ENCODE data around the gene RABGGTA. TPM values are rescaled to one million over a fixed set of nuclear protein-coding genes. Genes with fewer than 3 reads are reported as not detected.

Gene RABGGTA
- total RNA-seq, 6 experiments from 2014 or later: 11.5 to 28.3 (median 15.2) TPM

DNA sequence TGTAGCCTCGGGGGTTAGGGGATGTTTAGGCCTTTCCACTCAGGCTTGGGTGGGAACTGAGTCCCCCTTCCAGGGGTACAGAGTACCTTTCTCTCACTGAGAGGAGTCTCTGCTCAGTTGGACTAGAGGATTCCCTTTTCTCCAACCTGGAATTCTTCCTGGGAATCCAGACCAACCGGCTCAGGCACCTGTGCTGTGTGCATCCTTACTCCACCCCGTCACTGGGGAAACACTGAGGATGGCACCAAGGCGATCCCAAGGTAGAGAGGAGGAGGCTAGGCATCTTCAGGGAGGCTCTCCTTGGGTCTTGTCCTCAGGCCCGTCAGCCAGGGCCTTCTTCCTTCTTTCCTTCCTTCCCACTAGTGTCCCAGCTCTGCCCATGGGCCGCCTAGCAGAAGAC, 7.5 kb downstream of the RABGGTA start:
- ATAC-seq: no peak
- WGBS (ENCODE audit: insufficient coverage, low coverage, low lambda C conversion rate, missing lambda C conversion rate): no CpG with 5 or more reads among the region's 6 CpGs
- no peak for DNase-seq
- TF ChIP-seq POLR2A (IDR thresholded peaks at IDR 0.05): no peak
- TF ChIP-seq, protein P1, sequence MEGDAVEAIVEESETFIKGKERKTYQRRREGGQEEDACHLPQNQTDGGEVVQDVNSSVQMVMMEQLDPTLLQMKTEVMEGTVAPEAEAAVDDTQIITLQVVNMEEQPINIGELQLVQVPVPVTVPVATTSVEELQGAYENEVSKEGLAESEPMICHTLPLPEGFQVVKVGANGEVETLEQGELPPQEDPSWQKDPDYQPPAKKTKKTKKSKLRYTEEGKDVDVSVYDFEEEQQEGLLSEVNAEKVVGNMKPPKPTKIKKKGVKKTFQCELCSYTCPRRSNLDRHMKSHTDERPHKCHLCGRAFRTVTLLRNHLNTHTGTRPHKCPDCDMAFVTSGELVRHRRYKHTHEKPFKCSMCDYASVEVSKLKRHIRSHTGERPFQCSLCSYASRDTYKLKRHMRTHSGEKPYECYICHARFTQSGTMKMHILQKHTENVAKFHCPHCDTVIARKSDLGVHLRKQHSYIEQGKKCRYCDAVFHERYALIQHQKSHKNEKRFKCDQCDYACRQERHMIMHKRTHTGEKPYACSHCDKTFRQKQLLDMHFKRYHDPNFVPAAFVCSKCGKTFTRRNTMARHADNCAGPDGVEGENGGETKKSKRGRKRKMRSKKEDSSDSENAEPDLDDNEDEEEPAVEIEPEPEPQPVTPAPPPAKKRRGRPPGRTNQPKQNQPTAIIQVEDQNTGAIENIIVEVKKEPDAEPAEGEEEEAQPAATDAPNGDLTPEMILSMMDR (IDR thresholded peaks at IDR 0.05): no peak
- Histone ChIP-seq H3K27ac (no peak overlapping the region), H3K4me3 (no peak overlapping the region), H3K27me3 (no peaks in the 10 kb centered on the region), H3K36me3 (peaks cover 0 to 20% (median 5%) of the 10 kb centered on the region in 4 donors), H3K4me1 (no peaks in the 10 kb centered on the region), H3K9me3 (no peaks in the 10 kb centered on the region)
- intact Hi-C loops (cut with DNase I): no loop called here

DNA sequence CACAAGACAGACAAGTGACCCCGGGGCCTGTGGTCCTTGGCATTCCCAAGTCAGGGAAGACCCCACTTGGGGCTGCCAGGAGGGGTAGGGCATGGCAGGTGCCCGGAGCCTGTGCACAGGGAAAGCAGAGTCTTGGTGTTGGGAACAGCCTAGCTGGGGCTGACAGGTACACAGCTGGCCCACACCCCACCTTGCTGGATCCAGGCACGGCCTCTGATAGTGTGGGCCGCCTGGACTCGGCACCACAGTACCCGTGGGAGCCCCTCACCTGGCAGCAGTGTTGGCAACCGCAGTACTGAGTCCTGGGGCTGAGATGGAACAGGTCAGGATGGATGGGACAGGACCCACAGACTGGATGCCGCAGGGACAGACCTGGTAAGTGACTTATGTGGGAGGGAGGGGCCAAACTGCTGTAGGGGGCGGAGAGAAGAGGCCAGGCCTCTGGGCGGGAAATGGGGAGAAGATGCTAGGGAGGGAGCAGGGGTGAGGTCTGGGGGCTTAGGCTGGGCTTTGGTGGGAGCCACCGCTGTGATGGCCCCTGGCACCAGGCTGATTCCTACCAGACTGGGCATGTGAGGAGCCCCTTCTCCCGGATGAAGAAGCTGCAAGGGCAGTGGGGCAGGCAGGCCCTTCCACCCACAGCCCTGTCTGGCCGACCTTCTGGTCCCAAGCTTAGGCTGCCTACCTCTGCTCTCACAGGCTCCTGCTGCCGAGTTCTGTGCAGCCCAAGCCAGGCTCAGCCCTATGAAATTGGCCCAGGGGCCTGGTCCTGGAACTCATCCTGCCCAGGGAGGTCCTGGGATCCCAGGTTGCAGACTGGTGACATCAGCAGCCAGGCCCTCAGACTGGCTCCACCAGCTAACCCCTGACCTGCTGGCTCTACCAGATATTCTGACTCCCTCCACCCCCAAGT, 8.3 kb downstream of the RABGGTA start, which contains the start of gene TGM1:
TGM1 (minus strand) TSS at position 357 of the 913 bp plus-strand sequence. CDS start 825 bp downstream, outside the sequence.
- Histone ChIP-seq H3K9me3 (no peaks in the 10 kb centered on the region), H3K27ac (no peak within 1 kb of the TSS), H3K27me3 (no peaks in the 10 kb centered on the region), H3K4me1 (no peaks in the 10 kb centered on the region), H3K4me3 (no peak within 1 kb of the TSS), H3K36me3 (peaks cover 0 to 15% (median 5%) of the 10 kb centered on the region in 4 donors)
- TF ChIP-seq, protein P1 (IDR thresholded peaks at IDR 0.05): no peak
- TF ChIP-seq POLR2A (IDR thresholded peaks at IDR 0.05): no peak
- no peak for ATAC-seq
- 80% methylated on average over 1 of the region's 14 CpGs for WGBS (ENCODE audit: insufficient coverage, low coverage, low lambda C conversion rate, missing lambda C conversion rate)
- intact Hi-C loops (cut with DNase I): no loop called here
- no peak for DNase-seq

DNA sequence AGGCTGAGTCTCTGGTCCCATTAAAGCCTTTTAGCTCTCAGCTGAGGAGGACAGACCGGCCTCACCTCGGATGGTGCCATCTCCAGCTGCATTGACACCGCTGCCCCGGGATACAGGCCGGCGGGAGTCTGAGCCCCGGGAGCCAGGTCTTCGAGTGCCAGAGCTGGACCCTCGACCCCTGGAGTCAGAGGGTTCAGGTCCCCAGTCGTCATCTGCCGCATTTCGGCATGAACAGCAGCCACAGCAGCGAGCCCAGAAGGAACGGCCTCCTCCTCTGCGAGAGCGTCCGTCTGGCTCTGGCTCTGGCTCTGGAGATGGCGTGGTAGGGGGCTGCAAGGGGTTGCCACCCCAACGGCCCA, 9.4 kb downstream of the RABGGTA start:
- intact Hi-C loops (cut with DNase I): no loop called here
- TF ChIP-seq POLR2A (IDR thresholded peaks at IDR 0.05): no peak
- TF ChIP-seq, protein P1 (IDR thresholded peaks at IDR 0.05): no peak
- WGBS (ENCODE audit: insufficient coverage, low coverage, low lambda C conversion rate, missing lambda C conversion rate): no CpG with 5 or more reads among the region's 19 CpGs
- no peaks in the 10 kb centered on the region for H3K4me1 ChIP-seq
- H3K27me3 ChIP-seq: no peaks in the 10 kb centered on the region
- no peak overlapping the region for H3K4me3 ChIP-seq
- no peak for DNase-seq
- H3K36me3 ChIP-seq: peaks cover 0 to 8% (median 2%) of the 10 kb centered on the region in 4 donors
- no peak overlapping the region for H3K27ac ChIP-seq
- ATAC-seq: no peak
- H3K9me3 ChIP-seq: no peaks in the 10 kb centered on the region

DNA sequence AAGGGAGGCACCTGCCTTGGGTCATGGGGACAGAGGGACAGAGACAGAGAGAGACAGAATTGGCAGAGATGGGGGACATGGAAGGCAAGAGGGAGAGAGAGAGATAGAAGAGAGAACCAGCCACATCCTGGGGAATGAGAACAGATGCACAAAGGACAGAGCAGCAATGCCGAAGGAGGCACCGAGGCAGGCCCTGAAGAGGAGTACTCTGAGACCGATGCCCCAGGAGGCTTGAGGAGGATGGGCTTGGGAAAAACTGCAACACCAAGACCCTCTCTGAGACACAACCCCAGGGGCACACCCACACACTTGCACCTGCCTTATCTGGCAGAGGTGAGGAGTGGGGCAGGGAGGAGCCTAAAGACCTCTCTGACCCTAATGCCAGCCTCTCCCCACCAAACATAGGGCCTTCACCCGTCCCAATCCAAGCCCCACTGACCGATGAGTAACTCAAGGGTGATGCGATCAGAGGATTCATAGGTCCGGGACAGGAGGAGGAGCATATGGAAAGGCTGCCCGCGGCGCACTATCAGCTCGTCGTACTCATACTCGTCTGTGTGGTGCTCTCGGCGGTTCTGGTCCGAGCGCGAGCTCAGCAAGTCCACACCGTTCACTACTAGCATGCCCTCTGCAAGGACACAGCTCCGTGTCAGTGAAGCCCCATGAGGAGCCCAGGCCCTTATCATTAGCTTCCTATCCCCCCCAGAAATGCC, 10.0 kb downstream of the RABGGTA start:
- no peak overlapping the region for H3K27ac ChIP-seq
- no peak for ATAC-seq

More for the DNA sequence above, 10.0 kb downstream of the RABGGTA start:
- TF ChIP-seq POLR2A (IDR thresholded peaks at IDR 0.05): no peak
- TF ChIP-seq, protein P1 (IDR thresholded peaks at IDR 0.05): no peak
- Histone ChIP-seq H3K27me3 (no peaks in the 10 kb centered on the region), H3K36me3 (peaks cover 0 to 3% (median 0%) of the 10 kb centered on the region in 4 donors), H3K4me1 (no peaks in the 10 kb centered on the region), H3K4me3 (no peak overlapping the region), H3K9me3 (no peaks in the 10 kb centered on the region)
- no peak for DNase-seq
- intact Hi-C loops (cut with DNase I): no loop called here
- WGBS (ENCODE audit: insufficient coverage, low coverage, low lambda C conversion rate, missing lambda C conversion rate): no CpG with 5 or more reads among the region's 20 CpGs

All from right lobe of liver (tissue), 6 donors.